Astrocyte (in vitro differentiated cells and primary cell): Measurements from ENCODE around the gene COL4A4. TPM values are rescaled to one million over a fixed set of nuclear protein-coding genes. Genes with fewer than 3 reads are reported as not detected.

Experiments used
- DNase-seq: peaks from one replicate; pipeline ENCODE4 v3.0.0-alpha.2; 2010; ENCODE audit warnings: low read depth
- FAIRE-seq: peaks from 2 replicates; lab custom pipeline; 2011; peaks lifted over from hg19 to GRCh38; lab: Jason Lieb, UNC
- H2AFZ ChIP-seq: 2 replicates; pipeline ENCODE4 v1.6.0; 2012; ENCODE audit warnings: low read depth, low read length, inconsistent platforms
- H3K27ac ChIP-seq: 2 replicates; pipeline ENCODE4 v1.5.1; 2011; ENCODE audit warnings: low read depth, low read length, inconsistent platforms
- H3K27me3 ChIP-seq: 2 replicates; pipeline ENCODE4 v1.6.0; 2011; ENCODE audit warnings: low read length, inconsistent platforms; ENCODE audit not compliant: insufficient read depth
- H3K36me3 ChIP-seq: 2 replicates; pipeline ENCODE4 v1.5.1; 2011; ENCODE audit warnings: low read length, inconsistent platforms; ENCODE audit not compliant: insufficient read depth
- H3K4me1 ChIP-seq: 2 replicates; pipeline ENCODE4 v1.5.1; 2011; ENCODE audit warnings: low read length, inconsistent platforms; ENCODE audit not compliant: insufficient read depth
- H3K4me2 ChIP-seq: 2 replicates; pipeline ENCODE4 v1.6.0; 2012; ENCODE audit warnings: low read length, inconsistent platforms
- H3K4me3 ChIP-seq: 2 replicates; pipeline ENCODE4 v1.5.1; 2011; ENCODE audit warnings: low read depth, mild to moderate bottlenecking, low read length, inconsistent platforms; ENCODE audit not compliant: insufficient read depth
- H3K79me2 ChIP-seq: 2 replicates; pipeline ENCODE4 v1.6.0; 2012; ENCODE audit warnings: mild to moderate bottlenecking, low read length, inconsistent platforms; ENCODE audit not compliant: insufficient read depth
- H3K9ac ChIP-seq: 2 replicates; pipeline ENCODE4 v1.6.0; 2012; ENCODE audit warnings: mild to moderate bottlenecking, low read length, inconsistent platforms
- H3K9me3 ChIP-seq: 2 replicates; pipeline ENCODE4 v1.5.1; 2012; ENCODE audit warnings: low read depth, mild to moderate bottlenecking, low read length, inconsistent platforms; ENCODE audit not compliant: insufficient read depth
- H4K20me1 ChIP-seq: 2 replicates; pipeline ENCODE4 v1.6.0; 2012; ENCODE audit warnings: low read length, inconsistent platforms; ENCODE audit not compliant: insufficient read depth
- H3K27ac Mint-ChIP-seq: one replicate; pipeline ENCODE4 v1.8.0; 2021; ENCODE audit warnings: mild to moderate bottlenecking, mixed read lengths; ENCODE audit not compliant: unreplicated experiment
- H3K27me3 Mint-ChIP-seq: one replicate; pipeline ENCODE4 v1.8.0; 2021; ENCODE audit warnings: low read depth, mixed read lengths; ENCODE audit not compliant: unreplicated experiment
- H3K36me3 Mint-ChIP-seq: one replicate; pipeline ENCODE4 v1.8.0; 2021; ENCODE audit warnings: low read depth, mixed read lengths; ENCODE audit not compliant: unreplicated experiment
- H3K4me1 Mint-ChIP-seq: one replicate; pipeline ENCODE4 v1.8.0; 2021; ENCODE audit warnings: low read depth, mixed read lengths; ENCODE audit not compliant: unreplicated experiment
- H3K4me3 Mint-ChIP-seq: one replicate; pipeline ENCODE4 v1.8.0; 2021; ENCODE audit warnings: mild to moderate bottlenecking, moderate library complexity, mixed read lengths; ENCODE audit not compliant: unreplicated experiment
- H3K9me3 Mint-ChIP-seq: one replicate; pipeline ENCODE4 v1.8.0; 2021; ENCODE audit warnings: mild to moderate bottlenecking, mixed read lengths; ENCODE audit not compliant: unreplicated experiment
- CTCF ChIP-seq: IDR thresholded peaks from 2 replicates; pipeline ENCODE4 v1.5.1; 2011; ENCODE audit warnings: low read depth, mild to moderate bottlenecking, inconsistent platforms, low read length, moderate library complexity; ENCODE audit not compliant: insufficient read depth
- EZH2 ChIP-seq: IDR thresholded peaks from 2 replicates; pipeline ENCODE4 v1.6.1; 2012; ENCODE audit warnings: mild to moderate bottlenecking, low read length, inconsistent platforms; ENCODE audit not compliant: insufficient read depth
- total RNA-seq: library from RNA; stranded (reverse); gene quantifications from 2 replicates; pipeline ENCODE4 v1.2.1, GENCODE V29; 2021

COL4A4 gene
- total RNA-seq, 1 donor from 2014 or later = 0.36 TPM

- no peak overlapping the region for H3K4me3 ChIP-seq
- no peaks in the 10 kb centered on the region for H4K20me1 ChIP-seq
- no peaks in the 10 kb centered on the region for H3K79me2 ChIP-seq
- H3K27ac ChIP-seq = no peak overlapping the region
- no peak for DNase-seq
- Mint-ChIP-seq H3K9me3 (peaks cover 11% of the 10 kb centered on the region), H3K4me3 (no peak overlapping the region), H3K4me1 (no peaks in the 10 kb centered on the region), H3K27me3 (no peaks in the 10 kb centered on the region), H3K36me3 (peaks cover 4% of the 10 kb centered on the region), H3K27ac (no peak overlapping the region)
- H3K36me3 ChIP-seq = no peaks in the 10 kb centered on the region
- FAIRE-seq = no peak
- peaks cover 6% of the 10 kb centered on the region for H3K9me3 ChIP-seq
- no peak overlapping the region for H2AFZ ChIP-seq
- no peaks in the 10 kb centered on the region for H3K27me3 ChIP-seq
- no peak overlapping the region for H3K4me2 ChIP-seq
- no peaks in the 10 kb centered on the region for H3K4me1 ChIP-seq
- no peak overlapping the region for H3K9ac ChIP-seq
- TF ChIP-seq CTCF = no peak
- no peak for TF ChIP-seq EZH2
These were observed 157.7 kb downstream of the COL4A4 start for GRCh38 chr2:227006189-227006897.

- no peak overlapping the region for H3K27ac Mint-ChIP-seq
- H2AFZ ChIP-seq = no peak overlapping the region
- H3K79me2 ChIP-seq = no peaks in the 10 kb centered on the region
These were observed 159.5 kb downstream of the COL4A4 start for GRCh38 chr2:227004482-227004881.

More at GRCh38 chr2:227004482-227004881, 159.5 kb downstream of the COL4A4 start:
- H3K36me3 Mint-ChIP-seq = peaks cover 16% of the 10 kb centered on the region
- H3K27me3 Mint-ChIP-seq = no peaks in the 10 kb centered on the region
- Histone ChIP-seq H3K27ac (no peak overlapping the region), H3K36me3 (no peaks in the 10 kb centered on the region), H3K4me2 (no peak overlapping the region), H3K4me3 (no peak overlapping the region), H3K27me3 (no peaks in the 10 kb centered on the region), H3K4me1 (no peaks in the 10 kb centered on the region), H3K9me3 (no peaks in the 10 kb centered on the region), H3K9ac (no peak overlapping the region), H4K20me1 (no peaks in the 10 kb centered on the region)
- no peak overlapping the region for H3K4me3 Mint-ChIP-seq
- no peak for TF ChIP-seq EZH2
- TF ChIP-seq CTCF = no peak
- DNase-seq (no peak), FAIRE-seq (no peak)
- H3K4me1 Mint-ChIP-seq = no peaks in the 10 kb centered on the region
- peaks cover 6% of the 10 kb centered on the region for H3K9me3 Mint-ChIP-seq
